Gastroesophageal sphincter (tissue), 3 donors: ENCODE measurements around the gene AFG1L.

ENCODE experiments used
- POLR2A ChIP-seq, 2 donors: fragments of 450-650 bp; IDR thresholded peaks; one replicate each; pipeline ENCODE4 v1.6.1; 2017; ENCODE audit warnings: antibody characterized with exemption in 2 of 2, mild to moderate bottlenecking in 2 of 2, moderate library complexity in 1 of 2
- TF ChIP-seq, protein P1 (sequence below), 4 experiments: fragments of 200-600 bp in 2 of 4; fragments of 450-650 bp in 2 of 4; sonication (generic) in 1 of 4; IDR thresholded peaks; one replicate each; pipeline ENCODE4 v1.5.1; 2017 to 2019; ENCODE audit warnings: antibody characterized with exemption in 4 of 4, mild to moderate bottlenecking in 2 of 4, moderate library complexity in 2 of 4

DNA sequence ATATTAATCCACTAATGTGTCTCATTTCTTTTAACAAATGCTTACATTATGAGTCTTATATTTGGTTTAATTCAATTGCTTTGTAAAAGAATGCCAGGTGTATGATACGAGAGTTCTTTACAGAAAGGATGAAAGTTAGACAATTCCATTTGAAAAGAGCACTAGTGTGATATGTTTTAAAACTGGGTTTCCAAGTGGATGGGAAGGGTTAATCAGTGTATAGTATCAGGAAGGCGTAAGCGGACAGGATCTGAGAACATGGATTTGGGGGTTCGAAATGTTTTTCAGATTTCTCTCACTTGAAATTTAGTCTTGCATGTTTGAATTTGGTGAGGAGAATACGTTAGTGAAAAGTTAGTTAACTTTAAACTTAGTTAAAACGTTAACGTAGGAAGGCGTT, 268.4 kb downstream of the AFG1L start:
- no peak for TF ChIP-seq POLR2A (IDR thresholded peaks at IDR 0.05)
- TF ChIP-seq, protein P1, sequence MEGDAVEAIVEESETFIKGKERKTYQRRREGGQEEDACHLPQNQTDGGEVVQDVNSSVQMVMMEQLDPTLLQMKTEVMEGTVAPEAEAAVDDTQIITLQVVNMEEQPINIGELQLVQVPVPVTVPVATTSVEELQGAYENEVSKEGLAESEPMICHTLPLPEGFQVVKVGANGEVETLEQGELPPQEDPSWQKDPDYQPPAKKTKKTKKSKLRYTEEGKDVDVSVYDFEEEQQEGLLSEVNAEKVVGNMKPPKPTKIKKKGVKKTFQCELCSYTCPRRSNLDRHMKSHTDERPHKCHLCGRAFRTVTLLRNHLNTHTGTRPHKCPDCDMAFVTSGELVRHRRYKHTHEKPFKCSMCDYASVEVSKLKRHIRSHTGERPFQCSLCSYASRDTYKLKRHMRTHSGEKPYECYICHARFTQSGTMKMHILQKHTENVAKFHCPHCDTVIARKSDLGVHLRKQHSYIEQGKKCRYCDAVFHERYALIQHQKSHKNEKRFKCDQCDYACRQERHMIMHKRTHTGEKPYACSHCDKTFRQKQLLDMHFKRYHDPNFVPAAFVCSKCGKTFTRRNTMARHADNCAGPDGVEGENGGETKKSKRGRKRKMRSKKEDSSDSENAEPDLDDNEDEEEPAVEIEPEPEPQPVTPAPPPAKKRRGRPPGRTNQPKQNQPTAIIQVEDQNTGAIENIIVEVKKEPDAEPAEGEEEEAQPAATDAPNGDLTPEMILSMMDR (IDR thresholded peaks at IDR 0.05): no peak
